Loucy (cell line): ENCODE data around the gene FAR2.

Experiments
- CTCF ChIP-seq: fragments of 200-600 bp; sonication (generic); conservative IDR thresholded peaks from 2 replicates; pipeline ENCODE4 v1.5.1; 2014; ENCODE audit warnings: mild to moderate bottlenecking, antibody characterized with exemption, low read length
- EZH2phosphoT487 ChIP-seq: fragments of 200-600 bp; IDR thresholded peaks from 2 replicates; pipeline ENCODE4 v1.6.1; 2018; ENCODE audit warnings: antibody characterized with exemption, mild to moderate bottlenecking, moderate library complexity, borderline replicate concordance

- no peak for TF ChIP-seq EZH2phosphoT487
- TF ChIP-seq CTCF = no peak
These were observed 184.1 kb downstream of the FAR2 start for GRCh38 chr12:29333178-29333577.
